Neural crest cell (in vitro differentiated cells): Measurements from ENCODE around the gene CDHR5. TPM values are rescaled to one million over a fixed set of nuclear protein-coding genes. Genes with fewer than 3 reads are reported as not detected.
"Not testable (repeated sequence)": the region's sequence is repeated elsewhere in the genome, so short reads cannot be mapped to it uniquely, and the experiment has no call there.

Experiments
- DNase-seq: peaks from one replicate; pipeline ENCODE4 v3.0.0; 2021; ENCODE audit warnings: low read depth, mixed read lengths, low spot score
- H3K27ac Mint-ChIP-seq: one replicate; pipeline ENCODE4 v1.8.0; 2021; ENCODE audit warnings: mild to moderate bottlenecking, mixed read lengths; ENCODE audit not compliant: unreplicated experiment
- H3K27me3 Mint-ChIP-seq: 2 replicates; pipeline ENCODE4 v1.8.0; 2021; ENCODE audit warnings: low read depth, mild to moderate bottlenecking, mixed read lengths
- H3K36me3 Mint-ChIP-seq: 2 replicates; pipeline ENCODE4 v1.8.0; 2021; ENCODE audit warnings: low read depth, mild to moderate bottlenecking, mixed read lengths
- H3K4me1 Mint-ChIP-seq: 2 replicates; pipeline ENCODE4 v1.8.0; 2021; ENCODE audit warnings: mixed read lengths
- H3K4me3 Mint-ChIP-seq: one replicate; pipeline ENCODE4 v1.8.0; 2021; ENCODE audit warnings: mild to moderate bottlenecking, mixed read lengths
- H3K9me3 Mint-ChIP-seq: 2 replicates; pipeline ENCODE4 v1.8.0; 2021; ENCODE audit warnings: mixed read lengths
- total RNA-seq: library from RNA; stranded (reverse); gene quantifications from 2 replicates; pipeline ENCODE4 v1.2.1, GENCODE V29; 2021
- TF ChIP-seq, protein P1 (sequence below): fragments of 200-600 bp; sonication (generic); conservative IDR thresholded peaks from 2 replicates; pipeline ENCODE4 v1.5.0; 2021; ENCODE audit warnings: antibody characterized with exemption, mild to moderate bottlenecking

The CDHR5 gene
- total RNA-seq, 1 donor from 2014 or later, result not detected

DNA sequence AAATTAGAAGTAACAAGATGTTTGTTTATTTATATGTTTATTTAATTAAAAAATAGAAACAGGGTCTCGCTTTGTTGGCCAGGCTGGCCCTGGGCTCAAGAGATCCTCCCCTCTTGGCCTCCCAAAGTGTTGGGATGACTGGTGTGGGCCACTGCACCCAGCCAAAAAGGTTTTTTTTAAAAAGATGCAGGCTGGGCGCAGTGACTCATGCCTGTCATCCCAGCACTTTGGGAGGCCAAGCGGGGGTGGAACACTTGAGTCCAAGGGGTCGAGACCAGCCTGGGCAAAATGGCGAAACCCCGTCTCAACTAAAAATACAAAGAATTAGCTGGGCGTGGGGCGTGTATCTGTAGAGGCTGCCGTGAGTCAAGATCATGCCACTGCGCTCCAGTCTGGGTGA is 25.7 kb upstream of the CDHR5 start:
- Mint-ChIP-seq H3K4me3 (no peak overlapping the region), H3K4me1 (no peaks in the 10 kb centered on the region), H3K9me3 (no peaks in the 10 kb centered on the region), H3K36me3 (peaks cover 11% of the 10 kb centered on the region), H3K27ac (no peak overlapping the region), H3K27me3 (no peaks in the 10 kb centered on the region)
- TF ChIP-seq, protein P1, sequence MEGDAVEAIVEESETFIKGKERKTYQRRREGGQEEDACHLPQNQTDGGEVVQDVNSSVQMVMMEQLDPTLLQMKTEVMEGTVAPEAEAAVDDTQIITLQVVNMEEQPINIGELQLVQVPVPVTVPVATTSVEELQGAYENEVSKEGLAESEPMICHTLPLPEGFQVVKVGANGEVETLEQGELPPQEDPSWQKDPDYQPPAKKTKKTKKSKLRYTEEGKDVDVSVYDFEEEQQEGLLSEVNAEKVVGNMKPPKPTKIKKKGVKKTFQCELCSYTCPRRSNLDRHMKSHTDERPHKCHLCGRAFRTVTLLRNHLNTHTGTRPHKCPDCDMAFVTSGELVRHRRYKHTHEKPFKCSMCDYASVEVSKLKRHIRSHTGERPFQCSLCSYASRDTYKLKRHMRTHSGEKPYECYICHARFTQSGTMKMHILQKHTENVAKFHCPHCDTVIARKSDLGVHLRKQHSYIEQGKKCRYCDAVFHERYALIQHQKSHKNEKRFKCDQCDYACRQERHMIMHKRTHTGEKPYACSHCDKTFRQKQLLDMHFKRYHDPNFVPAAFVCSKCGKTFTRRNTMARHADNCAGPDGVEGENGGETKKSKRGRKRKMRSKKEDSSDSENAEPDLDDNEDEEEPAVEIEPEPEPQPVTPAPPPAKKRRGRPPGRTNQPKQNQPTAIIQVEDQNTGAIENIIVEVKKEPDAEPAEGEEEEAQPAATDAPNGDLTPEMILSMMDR, result no peak
- DNase-seq, result no peak

DNA sequence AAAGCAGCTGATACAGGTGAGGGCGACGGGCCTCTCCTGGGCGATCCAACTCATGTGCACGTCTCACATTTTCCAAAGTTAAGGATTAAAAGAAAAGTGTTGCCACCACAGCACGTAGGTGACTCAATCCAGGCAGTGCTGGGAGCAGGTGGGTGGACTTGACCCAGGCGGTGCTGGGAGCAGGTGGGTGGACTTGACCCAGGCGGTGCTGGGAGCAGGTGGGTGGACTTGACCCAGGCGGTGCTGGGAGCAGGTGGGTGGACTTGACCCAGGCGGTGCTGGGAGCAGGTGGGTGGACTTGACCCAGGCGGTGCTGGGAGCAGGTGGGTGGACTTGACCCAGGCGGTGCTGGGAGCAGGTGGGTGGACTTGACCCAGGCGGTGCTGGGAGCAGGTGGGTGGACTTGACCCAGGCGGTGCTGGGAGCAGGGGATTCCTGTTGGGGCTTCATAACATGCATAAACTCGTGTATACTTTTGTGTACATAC is 23.0 kb upstream of the CDHR5 start:
- H3K4me3 Mint-ChIP-seq, H3K4me1 Mint-ChIP-seq, H3K27ac Mint-ChIP-seq, H3K27me3 Mint-ChIP-seq, DNase-seq, H3K9me3 Mint-ChIP-seq, H3K36me3 Mint-ChIP-seq: not testable (repeated sequence)

DNA sequence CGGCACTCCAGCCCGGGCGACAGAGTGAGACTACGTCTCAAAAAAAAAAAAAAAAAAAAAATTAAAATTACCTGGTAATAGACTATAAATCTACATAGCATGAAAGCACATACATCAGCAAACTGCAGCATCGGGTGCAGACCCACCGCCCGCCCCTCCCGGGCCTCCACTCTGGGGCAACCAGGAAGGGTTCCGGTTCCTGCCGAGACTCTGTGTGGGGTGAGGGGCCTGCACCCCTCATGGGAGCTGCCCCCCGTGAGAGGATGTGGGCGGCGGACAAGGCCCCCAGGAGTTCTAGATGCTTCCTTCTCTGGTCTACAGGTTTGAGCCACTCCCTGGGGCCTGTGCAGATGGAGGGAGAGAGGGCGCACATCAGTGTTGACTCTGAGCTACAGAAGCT is 21.5 kb upstream of the CDHR5 start:
- Mint-ChIP-seq H3K9me3 (no peaks in the 10 kb centered on the region), H3K27ac (no peak overlapping the region), H3K36me3 (peaks cover 3% of the 10 kb centered on the region), H3K27me3 (peaks cover 7% of the 10 kb centered on the region), H3K4me3 (no peak overlapping the region), H3K4me1 (no peaks in the 10 kb centered on the region)
- TF ChIP-seq, protein P1, result no peak
- DNase-seq, result no peak

DNA sequence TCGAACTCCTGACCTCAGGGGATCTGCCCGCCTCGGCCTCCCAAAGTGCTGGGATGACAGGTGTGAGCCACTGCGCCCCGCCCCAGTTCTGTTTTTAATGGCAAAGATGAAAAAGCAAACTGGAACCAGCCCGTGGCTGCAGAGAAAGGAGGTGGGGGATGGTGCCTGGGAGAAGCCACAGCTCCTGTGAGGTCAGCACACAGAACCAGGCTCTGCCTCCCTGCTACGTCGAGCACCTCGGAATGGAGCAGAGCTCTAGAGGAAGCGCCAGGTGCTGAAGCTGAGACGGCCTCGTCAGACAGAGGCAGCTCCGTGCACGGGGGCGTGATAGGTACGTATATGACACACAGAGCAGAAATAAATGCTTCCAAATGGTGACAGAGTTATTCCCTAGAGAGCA is 20.8 kb upstream of the CDHR5 start:
- Mint-ChIP-seq H3K36me3 (peaks cover 3% of the 10 kb centered on the region), H3K4me3 (no peak overlapping the region), H3K27me3 (peaks cover 10% of the 10 kb centered on the region), H3K27ac (no peak overlapping the region), H3K9me3 (no peaks in the 10 kb centered on the region), H3K4me1 (no peaks in the 10 kb centered on the region)
- DNase-seq, result no peak
- TF ChIP-seq, protein P1, result no peak

DNA sequence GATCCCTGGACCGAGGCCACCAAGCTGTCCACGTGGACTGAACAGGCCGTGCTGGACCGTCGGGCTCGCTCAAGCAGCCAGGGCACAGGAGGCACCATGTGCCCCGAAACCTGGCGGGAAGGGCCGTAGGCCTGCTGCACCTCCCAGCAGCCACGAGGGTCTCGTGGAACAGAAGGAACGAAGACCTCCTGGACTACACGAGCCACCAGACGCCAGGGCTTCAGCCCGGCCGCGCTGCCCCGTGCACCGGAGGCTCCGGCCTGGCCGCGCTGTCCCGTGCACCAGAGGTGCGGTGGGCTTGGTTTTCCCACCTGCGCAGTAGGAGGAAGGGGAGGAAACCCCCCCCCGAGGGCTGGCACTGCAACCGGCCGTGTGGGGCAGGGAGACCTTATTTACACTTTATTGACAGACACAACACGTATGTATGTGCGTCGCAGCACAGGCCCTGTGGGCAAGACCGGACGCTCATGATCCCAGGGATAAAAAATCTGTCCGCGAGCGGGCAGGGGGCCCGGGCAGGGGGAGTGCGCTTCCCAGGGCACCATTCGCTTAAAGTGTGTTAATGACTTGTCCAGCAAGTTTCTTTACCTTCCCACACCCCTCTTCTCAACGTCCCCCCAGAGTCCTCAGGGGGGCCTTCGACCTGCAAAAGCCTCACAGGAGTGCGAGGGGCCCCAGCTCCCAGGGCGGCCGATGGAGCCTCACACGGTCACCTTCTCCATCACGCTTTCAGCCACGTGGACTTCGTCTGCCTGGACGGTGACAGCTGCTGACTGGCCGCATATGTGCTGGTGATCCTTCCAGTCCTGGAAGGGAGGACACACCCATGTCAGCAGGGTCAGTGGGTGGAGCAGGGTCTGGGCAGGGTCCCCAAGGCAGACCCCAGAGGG is 19.3 kb upstream of the CDHR5 start:
- no peak for DNase-seq
- H3K9me3 Mint-ChIP-seq, result no peaks in the 10 kb centered on the region
- no peak overlapping the region for H3K4me3 Mint-ChIP-seq
- H3K27ac Mint-ChIP-seq, result no peak overlapping the region
- H3K36me3 Mint-ChIP-seq, result peaks cover 3% of the 10 kb centered on the region
- TF ChIP-seq, protein P1, result no peak
- peaks cover 18% of the 10 kb centered on the region for H3K27me3 Mint-ChIP-seq
- peaks cover under 1% of the 10 kb centered on the region for H3K4me1 Mint-ChIP-seq

DNA sequence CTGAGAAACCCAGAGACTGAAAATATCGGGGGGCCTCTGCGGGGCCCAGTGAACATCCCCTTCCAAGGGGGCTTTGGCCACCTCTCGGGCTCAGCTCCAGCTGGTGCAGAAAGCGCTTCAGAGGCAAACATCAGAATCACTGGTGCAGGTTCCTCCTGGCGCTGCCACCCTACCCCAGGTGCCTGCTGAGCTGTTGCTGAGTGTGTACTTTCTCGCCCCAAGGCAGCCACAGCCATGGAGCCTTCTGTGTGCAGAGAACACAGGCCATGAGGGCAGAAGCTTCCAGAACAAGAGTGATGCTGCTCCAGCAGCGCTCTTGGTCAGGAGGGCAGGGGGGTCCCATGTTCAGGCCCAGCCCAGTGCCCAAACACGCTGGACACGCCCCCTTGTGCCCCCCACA is 18.6 kb upstream of the CDHR5 start:
- DNase-seq, result no peak
- H3K27ac Mint-ChIP-seq, result no peak overlapping the region
- no peaks in the 10 kb centered on the region for H3K36me3 Mint-ChIP-seq
- peaks cover 7% of the 10 kb centered on the region for H3K4me1 Mint-ChIP-seq
- no peak overlapping the region for H3K4me3 Mint-ChIP-seq
- TF ChIP-seq, protein P1, result no peak
- H3K27me3 Mint-ChIP-seq, result peaks cover 25% of the 10 kb centered on the region
- no peaks in the 10 kb centered on the region for H3K9me3 Mint-ChIP-seq
